HG03354 (cell line): Measurements from ENCODE around the gene RIN3.

ENCODE experiments used
- ATAC-seq: cut with Tn5 transposase; IDR thresholded peaks from one replicate; pipeline ENCODE4 v1.9.1; 2021; ENCODE audit warnings: mild to moderate bottlenecking; ENCODE audit not compliant: unreplicated experiment, poor library complexity, severe bottlenecking

The RIN3 gene

GRCh38 chr14:92513204-92513965 is at the start of gene RIN3:
RIN3 (plus strand) TSS chr14:92513781; CDS start chr14:92513933, 152 bp downstream.
- peak; percentile 60 for ATAC-seq

- ATAC-seq, result no peak
These were observed 49.4 kb upstream of the RIN3 start for GRCh38 chr14:92464156-92464555.

GRCh38 chr14:92464716-92465115 is 48.9 kb upstream of the RIN3 start:
- ATAC-seq, result no peak

GRCh38 chr14:92465353-92466055 is 48.1 kb upstream of the RIN3 start:
- ATAC-seq, result no peak

DNA sequence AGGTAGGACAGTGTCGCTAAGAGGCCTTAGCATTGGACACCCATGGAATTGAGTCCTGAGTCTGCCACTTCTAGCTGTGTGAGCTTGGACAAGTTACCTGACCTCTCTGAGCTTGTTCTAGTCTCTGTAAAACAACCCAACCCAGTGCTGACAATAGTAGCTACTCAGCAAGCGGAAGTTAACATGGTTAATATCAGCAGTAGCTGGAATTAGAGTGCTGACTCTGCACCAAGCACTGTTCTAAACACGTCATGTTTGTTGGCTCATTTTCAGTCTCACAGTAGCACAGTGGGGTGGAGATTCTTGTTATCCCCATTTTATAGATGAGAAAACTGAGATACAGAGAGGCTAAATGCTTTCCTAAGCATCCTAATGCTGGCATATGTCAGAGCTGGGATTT is 47.5 kb upstream of the RIN3 start:
- ATAC-seq, result no peak

DNA sequence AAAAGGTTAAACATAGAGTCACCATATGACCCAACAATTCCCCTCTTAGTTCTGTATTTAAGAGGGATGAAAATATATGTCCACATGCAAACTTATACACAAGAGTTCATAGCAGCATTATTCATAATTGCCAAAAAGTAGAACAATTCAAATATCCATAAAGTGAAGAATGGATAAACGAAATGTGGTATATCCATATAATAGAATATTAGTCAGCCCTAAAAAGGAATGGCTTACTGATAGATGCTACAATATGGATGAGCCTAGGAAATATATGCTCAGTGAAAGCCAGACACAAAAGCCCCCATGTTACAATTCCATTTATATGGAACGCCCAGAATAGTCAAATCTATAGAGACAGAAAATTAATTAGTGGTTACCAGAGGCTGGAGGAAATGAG is 44.1 kb upstream of the RIN3 start:
- ATAC-seq, result no peak

- no peak for ATAC-seq
These were observed 43.4 kb upstream of the RIN3 start for GRCh38 chr14:92470215-92470614.

GRCh38 chr14:92470811-92471210 is 42.8 kb upstream of the RIN3 start:
- no peak for ATAC-seq

DNA sequence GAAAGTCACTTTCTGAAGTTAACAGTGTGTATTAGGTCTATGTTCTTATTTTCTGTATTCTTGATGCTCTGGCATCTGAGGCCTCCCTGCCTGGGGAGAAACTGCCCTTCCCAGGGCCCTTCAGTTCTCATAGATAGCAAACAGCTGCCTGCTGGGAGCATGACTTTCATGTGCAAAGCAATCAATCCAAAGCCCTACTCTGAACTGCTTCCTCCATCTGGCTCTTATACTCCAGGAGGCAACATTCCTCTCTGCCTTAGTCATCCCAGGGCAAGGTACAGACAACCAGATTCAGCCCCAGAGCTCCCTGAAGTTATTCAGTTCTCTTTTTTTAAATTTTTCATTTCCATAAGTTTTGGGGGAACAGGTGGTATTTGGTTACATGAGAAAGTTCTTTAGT is 41.7 kb upstream of the RIN3 start:
- no peak for ATAC-seq

DNA sequence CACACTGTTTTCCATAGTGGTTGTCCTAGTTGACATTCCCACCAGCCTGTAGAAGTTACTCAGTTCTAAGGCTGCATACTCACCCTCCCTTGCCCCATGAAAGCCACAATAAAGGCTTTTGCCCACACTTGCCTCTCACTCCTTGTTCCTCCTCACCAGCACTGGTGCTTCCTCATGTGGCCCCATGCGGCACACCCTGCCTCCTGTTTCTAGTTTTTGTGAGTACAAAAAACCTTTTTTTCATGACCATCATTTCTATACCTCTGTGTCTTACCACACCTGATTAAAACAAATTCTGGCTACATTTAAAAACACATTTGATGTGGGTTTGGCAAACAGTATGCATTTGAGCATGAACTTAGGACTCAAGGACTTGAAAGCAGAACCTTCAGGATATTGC is 40.7 kb upstream of the RIN3 start:
- no peak for ATAC-seq

DNA sequence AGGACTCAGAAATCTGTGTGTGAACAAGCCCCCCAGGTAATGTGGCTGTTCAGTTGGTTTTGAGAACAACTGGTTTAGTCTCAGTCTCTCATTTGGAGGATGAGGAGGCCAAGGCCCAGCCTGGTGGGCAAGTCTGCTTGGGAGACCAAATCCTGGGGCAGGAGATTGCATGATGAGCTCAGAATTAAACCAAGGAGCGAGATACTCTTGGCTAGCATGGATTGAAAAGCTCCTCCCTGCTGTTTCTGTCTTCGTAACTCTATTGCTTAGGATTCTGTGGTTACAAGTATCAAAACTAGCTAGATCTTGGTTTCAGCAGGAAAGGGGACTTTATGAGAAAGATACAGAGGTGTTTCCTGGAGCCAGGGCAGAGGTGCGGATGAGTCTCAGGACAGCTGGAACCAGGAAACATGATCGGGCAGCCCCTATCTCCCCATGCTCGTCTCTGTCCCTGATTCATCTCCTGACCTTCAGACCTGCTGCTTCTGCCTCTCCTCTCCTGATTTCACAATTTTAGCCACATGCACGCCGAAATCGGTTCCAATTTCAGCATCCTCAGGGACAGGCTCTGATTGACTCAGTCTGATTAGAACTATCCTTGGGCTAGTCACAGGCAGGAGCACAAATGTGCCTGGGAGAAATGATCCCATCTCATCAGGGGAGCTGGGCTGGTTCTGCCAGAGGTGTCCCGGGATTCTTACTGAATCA is 40.2 kb upstream of the RIN3 start:
- no peak for ATAC-seq

GRCh38 chr14:92473969-92474535 is 39.5 kb upstream of the RIN3 start:
- ATAC-seq, result no peak

- no peak for ATAC-seq
These were observed 38.5 kb upstream of the RIN3 start for GRCh38 chr14:92475037-92475436.

GRCh38 chr14:92475451-92476187 is 38.0 kb upstream of the RIN3 start:
- ATAC-seq, result no peak

DNA sequence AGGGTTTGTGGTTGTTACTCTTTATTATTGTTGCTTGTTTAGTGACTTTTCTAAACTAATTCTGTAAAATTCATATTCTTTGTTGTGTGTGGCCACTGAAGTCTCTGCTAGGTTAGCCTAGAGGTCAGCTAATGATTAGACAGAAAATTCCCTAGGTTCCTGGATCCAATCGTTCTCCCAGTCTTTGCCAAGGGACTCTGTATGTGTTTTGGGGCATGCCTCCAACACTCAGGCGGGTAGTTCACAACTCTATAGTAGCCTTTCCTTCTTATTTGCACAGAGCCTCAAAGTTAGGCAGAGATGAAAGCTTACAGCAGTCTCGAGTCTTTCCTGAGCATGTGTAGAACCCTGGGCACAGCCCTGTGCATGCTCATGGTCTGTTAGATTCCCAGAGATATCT is 32.7 kb upstream of the RIN3 start:
- ATAC-seq, result no peak

DNA sequence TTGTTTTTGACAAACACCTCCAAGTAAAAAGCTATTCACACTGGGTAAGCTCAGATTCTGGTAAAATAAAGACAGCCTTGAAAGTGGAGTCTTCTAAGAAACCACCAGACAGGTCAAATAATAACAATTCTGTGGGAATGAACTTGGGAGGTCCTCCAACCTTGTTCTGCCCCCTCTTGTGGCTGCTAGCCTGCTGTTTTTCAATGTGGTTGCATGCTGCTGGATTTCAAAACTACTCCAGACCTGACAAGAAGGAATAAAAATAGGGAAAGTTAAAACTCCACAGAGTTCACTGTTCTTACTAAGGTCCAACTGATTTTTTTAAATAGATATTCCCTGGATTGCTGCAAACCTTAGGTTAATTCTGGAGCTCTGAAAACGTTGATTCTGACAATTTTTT is 32.2 kb upstream of the RIN3 start:
- no peak for ATAC-seq

GRCh38 chr14:92481811-92482555 is 31.6 kb upstream of the RIN3 start:
- ATAC-seq, result no peak

GRCh38 chr14:92482621-92483319 is 30.8 kb upstream of the RIN3 start:
- ATAC-seq, result no peak
